GM12878 (cell line): ENCODE results near the gene NPR2. TPM values are rescaled to one million over a fixed set of nuclear protein-coding genes. Genes with fewer than 3 reads are reported as not detected.
A peak's percentile ranks its signal among the peaks of the same experiment; 100 is the strongest.

ENCODE experiments used
- ATAC-seq: fragments of 200-7000 bp; cut with Tn5 transposase; 3 replicates; pipeline ENCODE4 v1.9.1; 2020; ENCODE audit warnings: mild to moderate bottlenecking, moderate library complexity
- BruUV-seq: library from RNA; stranded (reverse); fragments of 400-500 nt; replicated peaks from 2 replicates; lab custom pipeline; 2021; lab: Mats Ljungman, UMichigan
- CTCF ChIA-PET: fragments of 300-600 bp; sonication (Branson Sonifier 250); formaldehyde crosslinking; extraction: SDS; loops from one replicate; lab custom pipeline; 2021; ENCODE audit warnings: inconsistent platforms; lab: Yijun Ruan, JAX
- POLR2A ChIA-PET: fragments of 350-600 bp; formaldehyde crosslinking; extraction: SDS; loops from one replicate; lab custom pipeline; 2021; ENCODE audit warnings: inconsistent platforms; lab: Charles Lee
- RAD21 ChIA-PET: fragments of 300-600 bp; sonication (Branson Sonifier 250); formaldehyde crosslinking; loops from one replicate; lab custom pipeline; 2023; ENCODE audit warnings: antibody characterized with exemption; ENCODE audit not compliant: unreplicated experiment; lab: Charles Lee
- SMC1A ChIA-PET: fragments of 300-600 bp; sonication (Branson Sonifier 250); formaldehyde crosslinking; loops from one replicate; lab custom pipeline; 2023; ENCODE audit not compliant: unreplicated experiment, uncharacterized antibody; lab: Charles Lee
- DNase-seq: peaks from one replicate; pipeline ENCODE4 v3.0.0-alpha.2; 2011; ENCODE audit warnings: low read depth, low spot score
- FAIRE-seq: peaks from 3 replicates; lab custom pipeline; 2011; peaks lifted over from hg19 to GRCh38; lab: Jason Lieb, UNC
- H2AFZ ChIP-seq: 2 replicates; pipeline ENCODE4 v1.6.0; 2011; ENCODE audit warnings: low read depth, low read length, control low read depth; ENCODE audit not compliant: control insufficient read depth
- H3K27ac ChIP-seq: 2 replicates; pipeline ENCODE4 v1.5.1; 2011; ENCODE audit warnings: control low read depth; ENCODE audit not compliant: control insufficient read depth, insufficient read depth
- H3K27me3 ChIP-seq, 2 experiments: replicated peaks in 1 of 2; 2 replicates each; pipeline versions ENCODE4 v1.6.0 to v1.6.1; 2011; ENCODE audit warnings: low read length in 1 of 2; ENCODE audit not compliant: control insufficient read depth in 2 of 2, insufficient read depth in 2 of 2
- H3K36me3 ChIP-seq, 2 experiments: 2 replicates each; pipeline ENCODE4 v1.5.1; 2011; ENCODE audit warnings: low read length in 1 of 2; ENCODE audit not compliant: control insufficient read depth in 2 of 2, insufficient read depth in 2 of 2
- H3K4me1 ChIP-seq: 2 replicates; pipeline ENCODE4 v1.6.1; 2011; ENCODE audit warnings: mild to moderate bottlenecking, low read length, moderate library complexity, mixed read lengths; ENCODE audit not compliant: control insufficient read depth, insufficient read depth
- H3K4me2 ChIP-seq: 2 replicates; pipeline ENCODE4 v1.6.0; 2011; ENCODE audit warnings: control low read depth; ENCODE audit not compliant: control insufficient read depth, insufficient read depth
- H3K4me3 ChIP-seq: fragments of 200-600 bp; sonication (generic); 2 replicates; pipeline ENCODE4 v1.5.1; 2016
- H3K79me2 ChIP-seq: 2 replicates; pipeline ENCODE4 v1.6.0; 2011; ENCODE audit warnings: low read length; ENCODE audit not compliant: control insufficient read depth, insufficient read depth
- H3K9ac ChIP-seq: 2 replicates; pipeline ENCODE4 v1.8.0; 2011; ENCODE audit warnings: low read length, control low read depth, mixed read lengths; ENCODE audit not compliant: control insufficient read depth, insufficient read depth
- H3K9me3 ChIP-seq: replicated peaks from 3 replicates; pipeline ENCODE4 v1.5.1; 2011; ENCODE audit warnings: mild to moderate bottlenecking, low read length; ENCODE audit not compliant: control insufficient read depth, insufficient read depth
- H4K20me1 ChIP-seq: 2 replicates; pipeline ENCODE4 v1.6.0; 2011; ENCODE audit not compliant: control insufficient read depth, insufficient read depth
- ATF3 ChIP-seq: IDR thresholded peaks from 2 replicates; pipeline ENCODE4 v1.6.1; 2011; ENCODE audit warnings: low read depth, mild to moderate bottlenecking, low read length, moderate library complexity, borderline replicate concordance; ENCODE audit errors: extremely low read depth
- ATF7 ChIP-seq: fragments of 450-650 bp; IDR thresholded peaks from 2 replicates; pipeline ENCODE4 v1.6.1; 2016; ENCODE audit warnings: low read depth, mild to moderate bottlenecking
- BMI1 ChIP-seq: fragments of 450-650 bp; IDR thresholded peaks from 2 replicates; pipeline ENCODE4 v1.6.1; 2016; ENCODE audit warnings: mild to moderate bottlenecking, moderate library complexity, borderline replicate concordance
- FOXM1 ChIP-seq: IDR thresholded peaks from 2 replicates; pipeline ENCODE4 v1.6.1; 2012; ENCODE audit warnings: low read depth, mild to moderate bottlenecking, inconsistent platforms, low read length, moderate library complexity
- IKZF2 ChIP-seq, 2 experiments: fragments of 450-650 bp; IDR thresholded peaks; 2 replicates each; pipeline ENCODE4 v1.6.1; 2017; ENCODE audit warnings: mild to moderate bottlenecking in 2 of 2, moderate library complexity in 2 of 2
- IRF4 ChIP-seq: IDR thresholded peaks from 2 replicates; pipeline ENCODE4 v1.6.1; 2011; ENCODE audit warnings: low read depth, low read length
- KLF5 ChIP-seq: fragments of 450-650 bp; IDR thresholded peaks from 2 replicates; pipeline ENCODE4 v1.6.1; 2014; ENCODE audit warnings: mild to moderate bottlenecking; ENCODE audit not compliant: partially characterized antibody
- MTA3 ChIP-seq: IDR thresholded peaks from 2 replicates; pipeline ENCODE4 v1.6.1; 2012; ENCODE audit warnings: low read length, inconsistent platforms, borderline replicate concordance
- MYC ChIP-seq: IDR thresholded peaks from 2 replicates; pipeline ENCODE4 v1.6.1; 2011; ENCODE audit warnings: mild to moderate bottlenecking, low read length, moderate library complexity, inconsistent platforms; ENCODE audit not compliant: insufficient read depth, insufficient replicate concordance, insufficient read length, severe bottlenecking
- NBN ChIP-seq: fragments of 450-650 bp; IDR thresholded peaks from 2 replicates; pipeline ENCODE4 v1.6.1; 2016
- RAD21 ChIP-seq: IDR thresholded peaks from 2 replicates; pipeline ENCODE4 v1.6.1; 2011; ENCODE audit warnings: mild to moderate bottlenecking, low read depth, low read length, moderate library complexity; ENCODE audit not compliant: insufficient read depth
- RB1 ChIP-seq: fragments of 450-650 bp; formaldehyde crosslinking; IDR thresholded peaks from 2 replicates; pipeline ENCODE4 v1.6.1; 2017; ENCODE audit warnings: mild to moderate bottlenecking, borderline replicate concordance
- RELA ChIP-seq: fragments of 450-650 bp; IDR thresholded peaks from 2 replicates; pipeline ENCODE4 v1.8.0; 2014; ENCODE audit warnings: borderline replicate concordance; ENCODE audit not compliant: partially characterized antibody
- SKIL ChIP-seq: fragments of 450-650 bp; IDR thresholded peaks from 2 replicates; pipeline ENCODE4 v1.6.1; 2017; ENCODE audit warnings: mild to moderate bottlenecking, low read depth, inconsistent platforms; ENCODE audit not compliant: poor library complexity, severe bottlenecking
- SMARCA5 ChIP-seq: fragments of 450-650 bp; IDR thresholded peaks from 2 replicates; pipeline ENCODE4 v1.6.1; 2017; ENCODE audit warnings: mild to moderate bottlenecking
- SMC3 ChIP-seq: IDR thresholded peaks from 2 replicates; pipeline ENCODE4 v1.6.1; 2011; ENCODE audit warnings: low read length, improper control_type of control experiment, borderline replicate concordance
- YY1 ChIP-seq: IDR thresholded peaks from 2 replicates; pipeline ENCODE4 v1.6.1; 2011; ENCODE audit warnings: low read depth, mild to moderate bottlenecking, low read length
- ZBTB33 ChIP-seq: fragments of 450-650 bp; IDR thresholded peaks from 2 replicates; pipeline ENCODE4 v1.6.1; 2017; ENCODE audit warnings: mild to moderate bottlenecking
- ZNF207 ChIP-seq: fragments of 450-650 bp; IDR thresholded peaks from 2 replicates; pipeline ENCODE4 v1.6.1; 2014; ENCODE audit warnings: antibody characterized with exemption, mild to moderate bottlenecking, borderline replicate concordance
- WGBS: methylation state at CpG from one replicate; pipeline ENCODE4 v1.1.6; 2016; ENCODE audit warnings: low lambda C conversion rate; ENCODE audit not compliant: insufficient replicate concordance, insufficient coverage; ENCODE audit errors: missing lambda C conversion rate; 5-methylcytosine and 5-hydroxymethylcytosine counted together
- in situ Hi-C: fragments of 300-500 bp; cut with MboI; formaldehyde crosslinking; loops from 9 replicates; pipeline ENCODE4 v1.14.3; 2018; ENCODE audit warnings: mixed read lengths
- intact Hi-C: fragments of 100-400 bp; cut with micrococcal nuclease; formaldehyde crosslinking; loops from one replicate; pipeline ENCODE4 v1.14.2; 2022; ENCODE audit not compliant: unreplicated experiment
- polyA plus RNA-seq, 11 experiments: library from polyadenylated mRNA; depleted of rRNA in 4 of 11; unstranded in 6 of 11; stranded (reverse) in 5 of 11; fragments of >200 nt; fragmentation: Nextera tagmentation in 4 of 11; fragmentation: Illumina TruSeq in 1 of 11; extraction: Ambion mirVana in 4 of 11; extraction: Trizol in 1 of 11; gene quantifications; 1 replicate in 1 of 11; 2 replicates in 10 of 11; pipeline versions ENCODE4 v1.2.1 to v1.2.3, GENCODE V29; 2011 to 2016; ENCODE audit warnings: inconsistent platforms in 2 of 11, missing spikeins in 2 of 11, low read depth in 1 of 11
- total RNA-seq, 4 experiments: library from RNA; depleted of rRNA in 3 of 4; stranded (reverse); fragments of >200 nt in 3 of 4; fragmentation: Illumina TruSeq in 1 of 4; extraction: Trizol in 1 of 4; gene quantifications; 2 replicates each; pipeline versions ENCODE4 v1.2.1 to v1.2.3, GENCODE V29; 2013 to 2021

NPR2 gene
- total and polyA plus RNA-seq, 10 of the 15 experiments (the other 5 are each of a cell fraction or from before 2014, with no cell fraction given) = 2.0 to 20.9 (median 6.8) TPM

GRCh38 chr9:35826071-35826701 is 34.8 kb downstream of the NPR2 start:
- Histone ChIP-seq H3K4me3 (no peak overlapping the region), H4K20me1 (no peaks in the 10 kb centered on the region), H3K9me3 (no peaks in the 10 kb centered on the region), H3K4me1 (peaks cover 3% of the 10 kb centered on the region; the same call in 1 of the 2 replicates), H3K36me3 (no peaks in the 10 kb centered on the region), H3K27ac (no peak overlapping the region), H3K4me2 (peak overlapping the region; percentile 61; the same call in 1 of the 2 replicates), H3K9ac (no peak overlapping the region), H2AFZ (peak overlapping the region; percentile 93), H3K27me3 (no peaks in the 10 kb centered on the region), H3K79me2 (no peaks in the 10 kb centered on the region; the same call in 1 of the 2 replicates)
- WGBS = 24% methylated on average over 4 of the region's 4 CpGs
- BruUV-seq = no TSS peak
- RAD21 ChIA-PET = interaction anchor here (0.5 to 4.3 kb wide), 38 partner anchors 10 to 226 kb away, joined by 3 to 138 read pairs (median 4); partner anchors contain the start of genes CCDC107, CREB3, HINT2 and NPR2
- POLR2A ChIA-PET = interaction anchor here (0.6 to 1.9 kb wide), 5 partner anchors 12 to 1637 kb away, joined by 3 to 11 read pairs (median 3); partner anchors contain the start of gene HINT2
- in situ Hi-C loops (loop anchor here (5.0 kb wide), 1 partner anchor 51 kb away; no protein-coding TSS in a partner anchor), intact Hi-C loops (loop anchor here (1.0 to 10.0 kb wide), 4 partner anchors 36 to 171 kb away; partner anchors contain the start of genes CCDC107, RMRP and SIT1)
- DNase-seq (peak; percentile 69), ATAC-seq (peak; percentile 70), FAIRE-seq (peak; percentile 95)
- CTCF ChIA-PET = interaction anchor here (0.6 to 6.7 kb wide), 65 partner anchors 9 to 432 kb away, joined by 3 to 292 read pairs (median 5); partner anchors contain the start of genes CCDC107, CREB3, GNE and HINT2
- SMC1A ChIA-PET = interaction anchor here (0.7 to 5.0 kb wide), 31 partner anchors 10 to 222 kb away, joined by 3 to 117 read pairs (median 5); partner anchors contain the start of genes CREB3, HINT2, SPAG8 and TLN1
- TF ChIP-seq MYC (no peak), ZBTB33 (0 out of 2 replicates have a peak, but pooled peaks have one; percentile 22), SMARCA5 (0 out of 2 replicates have a peak, but pooled peaks have one; percentile 62), SKIL (peak; percentile 84), ZNF207 (peak; percentile 26; the same call in 1 of the 2 replicates), MTA3 (no peak), NBN (peak; percentile 73), IKZF2 (IDR thresholded peaks at IDR 0.05) (0 out of 4 replicates have a peak, but pooled peaks of 1 of the 2 experiments have one; percentile 8), BMI1 (no peak), SMC3 (peak; percentile 56), KLF5 (peak; percentile 57), RB1 (peak; percentile 87; the same call in 1 of the 2 replicates), ATF3 (no peak), IRF4 (0 out of 2 replicates have a peak, but pooled peaks have one; percentile 15), RAD21 (peak; percentile 84), FOXM1 (no peak), RELA (peak; percentile 13), ATF7 (peak; percentile 56), YY1 (peak; percentile 40; the same call in 1 of the 2 replicates)
